Activated T-cell treated with anti-CD3 and anti-CD28 coated beads for 1 hour (primary cell): ENCODE measurements around the gene CDC73.
"Not testable (repeated sequence)": the region's sequence is repeated elsewhere in the genome, so short reads cannot be mapped to it uniquely, and the experiment has no call there.

ENCODE experiments used
- DNase-seq: peaks from one replicate; pipeline ENCODE4 v3.0.0-alpha.2; 2020; ENCODE audit warnings: low read depth

The CDC73 gene

DNA sequence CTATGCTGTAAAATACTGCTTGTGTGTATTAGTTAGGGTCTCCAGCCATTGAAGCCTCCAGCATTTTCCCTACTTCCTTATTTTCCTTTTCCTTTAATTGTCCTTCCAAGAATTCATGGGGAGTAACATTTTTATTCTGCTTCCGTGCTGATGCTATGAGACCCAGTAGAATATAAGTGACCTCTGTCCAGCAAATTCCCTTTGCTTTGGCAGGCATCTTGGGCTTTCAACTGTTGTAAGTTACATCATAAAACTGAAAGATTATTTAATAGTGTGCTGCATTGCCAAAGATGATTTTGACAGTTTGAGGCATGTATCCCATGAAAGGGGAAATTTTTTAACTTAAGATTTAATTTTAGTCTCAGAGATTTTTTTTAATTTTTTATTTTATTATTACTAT is 112.7 kb downstream of the CDC73 start:
- DNase-seq = no peak

DNA sequence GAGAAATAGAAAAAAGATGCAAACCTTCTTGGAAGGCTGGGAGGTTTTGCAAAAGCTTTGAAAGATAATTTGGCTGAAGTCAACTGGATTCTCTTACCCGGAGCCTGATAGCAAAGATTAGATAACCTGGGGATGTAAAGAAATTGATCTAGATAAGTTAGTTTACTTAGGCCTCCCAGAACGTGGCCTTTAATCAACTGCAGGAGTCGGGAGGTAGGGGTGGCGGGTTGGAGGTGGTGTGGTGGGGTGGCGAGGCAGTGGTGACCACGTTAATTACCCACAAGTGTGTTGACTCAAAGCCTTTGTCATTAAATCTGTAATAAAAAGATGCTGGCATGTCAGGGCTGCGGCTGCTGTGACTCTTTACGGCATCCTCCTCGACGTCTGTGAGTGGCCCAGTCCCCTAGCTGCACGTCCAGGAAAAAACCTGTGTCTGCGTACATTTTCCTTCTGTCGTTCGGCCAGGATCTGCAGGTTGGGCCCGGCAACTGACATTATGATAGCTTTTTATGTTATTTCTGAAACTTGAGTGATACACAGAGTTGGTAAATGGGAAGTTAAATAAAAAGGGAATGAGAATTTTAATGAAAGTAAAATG is 115.6 kb downstream of the CDC73 start:
- no peak for DNase-seq

- no peak for DNase-seq
Measured at GRCh38 chr1:193240609-193241008, 118.8 kb downstream of the CDC73 start.

DNA sequence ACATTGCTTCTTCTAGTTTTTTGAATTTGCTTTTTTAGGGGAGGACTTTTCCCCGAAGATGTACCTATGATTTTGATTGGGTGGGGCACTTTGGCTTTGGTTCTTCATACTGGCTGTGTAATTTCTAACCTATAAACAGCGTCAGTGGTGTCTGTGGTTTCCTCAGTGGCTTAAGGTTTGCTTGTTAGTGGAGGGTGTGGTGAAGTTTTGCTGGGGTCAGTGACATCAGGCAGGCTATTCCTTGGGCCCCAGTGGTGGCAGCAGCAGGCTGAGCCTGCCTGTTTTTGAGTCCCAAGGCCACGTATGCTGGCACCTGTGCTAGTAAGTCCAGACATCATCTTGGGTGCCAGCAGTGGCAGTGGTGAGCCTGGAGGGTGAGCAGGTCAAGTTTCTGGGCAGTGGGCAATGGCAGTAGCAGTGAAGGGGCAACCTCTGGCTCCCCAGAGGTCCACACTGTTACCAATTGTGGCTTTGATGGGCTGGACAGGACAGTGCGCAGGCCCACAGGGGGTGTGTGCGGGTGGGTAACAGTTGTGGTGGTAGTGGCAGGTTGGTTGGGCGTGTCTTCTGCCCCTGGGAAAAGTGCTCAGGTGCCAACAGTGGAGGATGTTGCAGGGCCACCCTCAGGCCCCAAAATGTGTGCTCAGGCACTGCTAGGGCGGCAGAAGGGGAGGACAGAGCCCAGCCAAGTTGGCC is 119.4 kb downstream of the CDC73 start:
- DNase-seq = no peak

GRCh38 chr1:193242000-193242399 is 120.2 kb downstream of the CDC73 start:
- no peak for DNase-seq

DNA sequence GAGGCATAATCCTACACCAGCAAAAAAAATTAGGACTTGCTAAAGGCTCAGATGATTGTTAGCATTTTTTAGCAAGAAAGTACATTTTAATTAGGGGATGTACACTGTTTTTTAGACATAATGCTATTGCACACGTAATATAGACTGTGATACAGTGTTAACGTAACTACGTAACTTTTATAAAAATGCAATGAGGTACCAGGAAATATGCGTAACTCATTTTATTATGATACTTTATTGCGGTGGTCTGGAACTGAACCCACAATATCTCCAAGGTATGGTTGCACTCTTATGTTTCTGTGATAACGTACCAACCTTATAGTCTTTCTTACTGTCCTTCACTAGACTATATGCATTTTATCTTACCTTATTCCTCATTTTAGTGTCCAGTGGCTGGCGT is 127.4 kb downstream of the CDC73 start:
- DNase-seq = no peak

DNA sequence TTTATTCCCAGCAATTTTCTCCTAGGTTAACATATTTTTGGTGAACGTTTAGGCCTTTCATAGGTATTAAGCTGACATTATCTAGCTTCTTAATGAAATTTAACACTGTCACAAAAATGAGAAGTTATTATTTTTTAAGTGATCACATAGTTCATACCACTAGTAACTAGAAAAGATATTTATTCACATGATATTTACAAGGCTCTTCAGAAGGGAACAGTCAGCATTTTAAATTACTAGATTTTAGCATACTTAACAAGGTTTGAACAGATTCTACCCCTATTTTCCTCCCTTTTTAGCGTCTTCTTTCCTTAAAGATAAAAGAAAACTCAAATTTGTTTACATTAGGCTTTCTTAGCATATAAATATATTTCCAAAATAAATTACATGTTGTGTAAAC is 130.1 kb downstream of the CDC73 start:
- DNase-seq = no peak

GRCh38 chr1:193256019-193256418 is 134.2 kb downstream of the CDC73 start:
- DNase-seq = no peak

DNA sequence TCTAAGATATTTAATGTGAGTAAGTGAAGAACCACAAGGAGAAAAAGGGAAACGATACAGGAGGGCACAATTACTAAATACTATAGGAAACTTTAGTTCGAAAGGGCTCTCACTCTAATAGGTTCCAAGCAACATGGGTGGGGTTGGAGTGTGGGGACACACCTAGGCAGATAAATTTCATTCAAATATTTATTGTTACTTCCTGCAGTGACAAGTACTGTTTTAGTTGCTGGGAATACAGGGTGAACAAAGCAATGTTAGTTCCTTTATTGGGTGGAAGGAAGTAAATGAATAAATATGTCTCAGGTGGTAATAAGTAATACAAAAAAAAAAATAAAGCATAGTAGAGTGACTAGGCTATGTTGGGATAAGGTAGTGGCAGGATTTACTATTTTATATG is 137.8 kb downstream of the CDC73 start:
- no peak for DNase-seq

- DNase-seq = no peak
Measured at GRCh38 chr1:193260056-193260745, 138.4 kb downstream of the CDC73 start.

DNA sequence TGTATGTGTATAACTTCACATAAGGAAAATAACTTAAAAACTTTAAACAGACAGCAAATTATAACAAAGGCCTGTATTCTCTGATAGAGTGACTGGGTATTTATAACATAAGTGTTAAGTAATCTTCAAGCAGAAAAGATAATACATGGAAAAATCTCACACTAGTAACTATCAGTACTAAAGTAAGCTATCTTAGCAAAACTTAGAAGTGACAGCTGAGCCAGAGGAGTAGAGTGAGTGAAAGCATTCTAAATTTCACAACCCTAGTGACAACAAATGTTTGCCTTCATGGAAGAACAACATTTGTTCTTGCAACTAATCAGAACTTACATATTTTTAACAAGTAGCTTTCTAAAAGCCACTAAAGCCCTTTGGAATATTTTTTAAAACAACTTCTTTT is 139.1 kb downstream of the CDC73 start:
- no peak for DNase-seq

DNA sequence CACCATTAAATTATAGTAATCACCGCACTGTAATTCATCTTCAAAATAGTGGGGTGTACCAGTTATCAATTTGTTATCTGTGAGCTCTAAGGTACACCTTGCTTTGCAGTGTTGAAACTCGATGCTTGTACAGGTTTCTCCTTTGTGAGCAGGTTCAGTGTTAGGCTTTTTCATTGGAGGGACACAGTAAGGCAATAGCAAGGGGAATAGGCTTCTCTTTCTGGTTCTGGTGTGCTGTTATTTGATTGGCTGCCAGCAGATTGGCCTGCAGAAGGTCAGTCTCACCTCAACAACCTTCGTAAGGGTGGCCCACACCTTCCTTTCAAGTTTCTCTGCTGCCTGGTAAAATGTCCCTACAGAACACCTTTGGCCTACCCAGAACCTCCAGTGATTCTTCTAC is 140.8 kb downstream of the CDC73 start:
- no peak for DNase-seq

GRCh38 chr1:193264313-193265065 is 142.7 kb downstream of the CDC73 start:
- DNase-seq = no peak

- no peak for DNase-seq
Measured at GRCh38 chr1:193265716-193266115, 143.9 kb downstream of the CDC73 start.

DNA sequence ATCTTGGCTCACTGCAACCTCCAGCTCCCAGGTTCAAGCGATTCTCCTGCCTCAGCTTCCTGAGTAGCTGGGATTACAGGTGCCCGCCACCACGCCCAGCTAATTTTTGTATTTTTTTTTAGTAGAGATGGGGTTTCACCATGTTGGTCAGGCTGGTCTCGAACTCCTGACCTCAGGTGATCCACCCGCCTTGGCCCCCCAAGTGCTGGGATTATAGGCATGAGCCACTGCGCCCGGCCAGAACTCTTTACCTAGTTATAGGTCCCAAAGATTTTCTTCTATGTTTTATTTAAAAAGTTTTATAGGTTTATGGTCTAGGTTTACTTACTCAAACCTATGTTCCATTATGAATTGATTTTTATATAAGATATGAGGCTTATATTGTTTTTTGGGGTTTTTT is 145.0 kb downstream of the CDC73 start:
- DNase-seq = not testable (repeated sequence)

DNA sequence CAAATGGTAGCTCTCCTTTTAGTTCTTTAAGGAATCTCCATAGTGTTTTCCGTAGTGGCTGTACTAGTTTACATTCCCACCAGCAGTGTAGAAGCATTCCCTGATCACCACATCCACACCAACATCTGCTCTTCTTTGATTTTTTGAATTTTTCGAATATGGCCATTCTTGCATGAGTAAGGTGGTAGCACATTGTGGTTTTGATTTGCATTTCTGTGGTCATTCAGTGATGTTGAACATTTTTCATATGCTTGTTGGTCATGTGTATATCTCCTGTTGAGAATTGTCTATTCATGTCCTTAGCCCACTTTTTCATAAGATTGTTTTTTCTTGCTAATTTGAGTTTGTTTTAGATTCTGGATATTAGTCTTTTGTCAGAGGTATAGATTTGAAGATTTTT is 149.2 kb downstream of the CDC73 start:
- DNase-seq = no peak

DNA sequence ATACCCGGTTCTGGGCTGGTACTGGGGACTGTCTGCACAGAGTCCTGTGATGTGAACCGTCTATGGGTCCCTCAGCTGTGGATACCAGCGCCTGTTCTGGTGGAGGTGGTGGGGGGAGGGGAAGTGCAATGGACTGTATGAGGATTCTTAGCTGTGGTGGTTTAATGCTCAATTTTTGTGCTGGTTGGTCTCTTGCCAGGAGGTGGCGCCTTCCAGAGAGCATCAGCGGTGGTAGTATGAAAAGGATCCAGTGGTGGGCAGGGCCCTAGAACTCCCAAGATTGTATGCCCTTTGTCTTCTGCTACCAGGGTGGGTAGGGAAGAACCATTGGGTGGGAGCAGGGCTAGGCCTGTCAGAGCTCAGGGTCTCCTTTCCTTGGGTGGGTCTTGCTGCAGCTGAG is 153.9 kb downstream of the CDC73 start:
- no peak for DNase-seq

DNA sequence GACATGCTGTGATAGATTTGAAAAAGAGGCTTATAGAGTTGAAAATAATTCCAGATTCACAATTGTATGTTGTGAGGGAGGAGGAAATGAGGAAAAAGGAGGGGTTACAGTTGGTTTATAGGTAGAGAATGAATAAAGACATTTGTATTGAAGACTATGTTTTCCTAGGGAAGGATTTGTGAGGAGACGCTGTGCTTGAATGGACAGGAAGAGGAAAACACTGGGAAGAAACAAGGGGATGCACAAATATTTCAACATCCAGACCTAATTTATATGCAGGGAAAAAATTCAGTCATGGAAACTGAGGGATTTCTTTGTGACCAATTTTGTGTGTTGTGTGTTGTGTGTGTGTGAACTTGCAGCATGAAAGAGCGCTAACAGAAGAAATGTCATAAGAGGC is 157.1 kb downstream of the CDC73 start:
- DNase-seq = no peak

DNA sequence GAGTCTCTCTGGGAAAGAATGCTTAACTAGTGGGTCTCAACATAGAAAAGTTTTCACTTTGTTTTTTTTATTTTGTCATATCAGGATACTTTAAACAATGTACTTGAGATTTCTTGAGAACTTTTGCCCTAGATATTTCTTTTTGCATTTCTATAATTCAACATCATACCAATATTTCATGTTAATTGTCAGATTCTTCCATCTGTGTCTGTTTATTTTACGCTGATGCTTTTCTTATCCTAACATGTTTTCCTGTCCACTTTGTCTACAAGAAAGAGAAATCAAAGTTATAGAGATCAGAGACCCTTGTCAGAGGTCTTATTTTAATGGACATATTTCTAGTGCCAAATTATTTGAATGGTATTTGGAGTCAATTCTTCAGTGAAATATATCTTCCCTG is 160.1 kb downstream of the CDC73 start:
- DNase-seq = no peak

GRCh38 chr1:193283016-193283415 is 161.2 kb downstream of the CDC73 start:
- DNase-seq = no peak

DNA sequence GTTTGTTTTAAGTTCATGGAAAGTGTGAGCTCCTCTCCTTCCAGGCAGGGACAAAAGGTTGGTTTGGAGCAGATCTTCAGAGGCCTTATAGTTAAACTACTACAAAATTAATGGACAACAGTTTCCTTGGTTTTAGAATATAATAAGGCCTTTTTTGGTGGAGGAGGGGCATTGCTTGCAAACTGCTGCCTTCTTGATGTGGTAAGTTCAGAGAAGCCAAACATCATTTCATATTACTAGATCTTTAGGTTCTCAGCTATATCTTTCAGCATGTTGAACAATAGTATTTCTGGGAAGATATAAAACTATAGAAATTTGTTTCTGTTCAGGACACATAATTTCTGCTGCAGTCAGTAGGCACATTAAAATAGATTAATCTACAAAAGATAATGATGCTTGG is 162.4 kb downstream of the CDC73 start:
- no peak for DNase-seq

GRCh38 chr1:193285641-193286040 is 163.8 kb downstream of the CDC73 start:
- no peak for DNase-seq

GRCh38 chr1:193288548-193289080 is 166.8 kb downstream of the CDC73 start:
- not testable (repeated sequence) for DNase-seq
